ENCODE measurements around the gene CYP2R1.

GRCh38 chr11:14904745-14905103 lies 12.7 kb upstream of the CYP2R1 start:
- no peak for TF ChIP-seq POLR2A (IDR thresholded peaks at IDR 0.05)
- TF ChIP-seq CTCF (IDR thresholded peaks at IDR 0.05), result peak; percentile 77 to 91 (median 85)
